PC-3 (cell line): ENCODE data around the gene MYOZ1. TPM values are rescaled to one million over a fixed set of nuclear protein-coding genes. Genes with fewer than 3 reads are reported as not detected.

ENCODE experiments used
- ATAC-seq: fragments of 200-7000 bp; cut with Tn5 transposase; 2 replicates; pipeline ENCODE4 v1.9.1; 2020; ENCODE audit warnings: mild to moderate bottlenecking, moderate library complexity
- BruUV-seq: library from RNA; stranded (reverse); fragments of 400-500 nt; replicated peaks from 2 replicates; lab custom pipeline; 2021; lab: Mats Ljungman, UMichigan
- CTCF ChIA-PET: fragments of 300-600 bp; sonication (Branson Sonifier 250); formaldehyde crosslinking; loops from one replicate; lab custom pipeline; 2022; ENCODE audit warnings: antibody characterized with exemption; lab: Charles Lee
- POLR2A ChIA-PET: fragments of 300-600 bp; sonication (Branson Sonifier 250); formaldehyde crosslinking; loops from one replicate; lab custom pipeline; 2022; ENCODE audit warnings: antibody characterized with exemption; ENCODE audit not compliant: unreplicated experiment; lab: Charles Lee
- DNase-seq: peaks from one replicate; pipeline ENCODE4 v3.0.0-alpha.2; 2015
- H2AFZ ChIP-seq: fragments of 300-600 bp; sonication (generic); 2 replicates; pipeline ENCODE4 v1.6.0; 2016; ENCODE audit warnings: antibody characterized with exemption, low read length
- H3F3A ChIP-seq: fragments of 300-600 bp; sonication (generic); one replicate; pipeline ENCODE4 v1.6.0; 2017; ENCODE audit warnings: antibody characterized with exemption, low read length, control low read depth, mild to moderate bottlenecking; ENCODE audit not compliant: unreplicated experiment
- H3K27ac ChIP-seq: fragments of 300-600 bp; sonication (generic); 2 replicates; pipeline ENCODE4 v1.5.1; 2016; ENCODE audit warnings: mild to moderate bottlenecking, low read length
- H3K27me3 ChIP-seq: fragments of 300-600 bp; sonication (generic); 2 replicates; pipeline ENCODE4 v1.6.1; 2016; ENCODE audit warnings: low read length, mixed read lengths
- H3K36me3 ChIP-seq: fragments of 300-600 bp; sonication (generic); 2 replicates; pipeline ENCODE4 v1.6.1; 2016; ENCODE audit warnings: low read depth, mixed run types, low read length, mixed read lengths
- H3K4me1 ChIP-seq: fragments of 300-600 bp; sonication (generic); 2 replicates; pipeline ENCODE4 v1.5.1; 2016; ENCODE audit warnings: low read length; ENCODE audit not compliant: insufficient read depth
- H3K4me2 ChIP-seq: fragments of 300-600 bp; sonication (generic); 2 replicates; pipeline ENCODE4 v1.6.0; 2016; ENCODE audit warnings: low read length
- H3K4me3 ChIP-seq: fragments of 300-600 bp; sonication (generic); 2 replicates; pipeline ENCODE4 v1.5.1; 2016; ENCODE audit warnings: mild to moderate bottlenecking, low read length, mixed read lengths
- H3K79me2 ChIP-seq: fragments of 300-600 bp; sonication (generic); 2 replicates; pipeline ENCODE4 v1.6.1; 2017; ENCODE audit warnings: low read length, mixed read lengths
- H3K9ac ChIP-seq: fragments of 300-600 bp; sonication (generic); 2 replicates; pipeline ENCODE4 v1.6.0; 2016; ENCODE audit warnings: mild to moderate bottlenecking, low read length
- H3K9me2 ChIP-seq: fragments of 300-600 bp; sonication (generic); replicated peaks from 2 replicates; pipeline ENCODE4 v1.6.1; 2016; ENCODE audit warnings: mixed run types, low read length, mixed read lengths
- H3K9me3 ChIP-seq: fragments of 300-600 bp; sonication (generic); 2 replicates; pipeline ENCODE4 v1.6.1; 2016; ENCODE audit warnings: low read length, mixed read lengths
- H4K20me1 ChIP-seq: fragments of 300-600 bp; sonication (generic); 2 replicates; pipeline ENCODE4 v1.6.1; 2016; ENCODE audit warnings: low read length, mixed read lengths
- CTCF ChIP-seq: fragments of 300-600 bp; sonication (generic); conservative IDR thresholded peaks from 2 replicates; pipeline ENCODE4 v1.5.1; 2017; ENCODE audit warnings: antibody characterized with exemption, low read depth, mild to moderate bottlenecking, low read length
- EZH2 ChIP-seq: fragments of 300-600 bp; sonication (generic); IDR thresholded peaks from one replicate; pipeline ENCODE4 v1.6.1; 2017; ENCODE audit warnings: antibody characterized with exemption, mild to moderate bottlenecking, low read length; ENCODE audit not compliant: unreplicated experiment
- EZH2phosphoT487 ChIP-seq: fragments of 300-600 bp; sonication (generic); IDR thresholded peaks from 2 replicates; pipeline ENCODE4 v1.6.1; 2018; ENCODE audit warnings: mild to moderate bottlenecking, antibody characterized with exemption, low read length, borderline replicate concordance
- intact Hi-C: fragments of 100-400 bp; cut with micrococcal nuclease; formaldehyde crosslinking; loops from 2 replicates; pipeline ENCODE4 v1.9.0; 2023
- total RNA-seq: library from RNA; depleted of rRNA; stranded (reverse); fragments of >200 nt; gene quantifications from 2 replicates; pipeline ENCODE4 v1.2.3, GENCODE V29; 2014

Gene MYOZ1
- total RNA-seq, 1 experiment from 2014 or later: not detected

GRCh38 chr10:73590881-73591799, 50.1 kb downstream of the MYOZ1 start, which contains the start of gene USP54:
Gene USP54 (minus strand): TSS chr10:73591342. CDS start chr10:73575658, 15,684 bp downstream.
- intact Hi-C loops: loop anchor here (1.0 kb wide), 1 partner anchor 34 kb away; no protein-coding TSS in a partner anchor
- Histone ChIP-seq H3F3A (peaks cover 30% of the 10 kb centered on the region), H3K9me2 (no peaks in the 10 kb centered on the region), H2AFZ (peak within 1 kb of the TSS; percentile 35), H3K27ac (peak within 1 kb of the TSS; percentile 65), H3K79me2 (peaks cover 35% of the 10 kb centered on the region), H3K36me3 (no peaks in the 10 kb centered on the region), H3K9ac (peak within 1 kb of the TSS; percentile 12), H3K4me1 (peaks cover 66% of the 10 kb centered on the region), H3K9me3 (no peaks in the 10 kb centered on the region), H3K4me2 (peak within 1 kb of the TSS; percentile 75), H4K20me1 (peaks cover 2% of the 10 kb centered on the region), H3K27me3 (no peaks in the 10 kb centered on the region), H3K4me3 (peak within 1 kb of the TSS; percentile 46)
- TSS peak; percentile 72 for BruUV-seq
- ATAC-seq (peak; percentile 65), DNase-seq (peak; percentile 95)
- TF ChIP-seq CTCF: no peak
- TF ChIP-seq EZH2: no peak
- TF ChIP-seq EZH2phosphoT487: no peak
- POLR2A ChIA-PET: interaction anchor here (0.5 to 1.6 kb wide), 8 partner anchors 9 to 612 kb away, joined by 3 to 25 read pairs (median 10); partner anchors contain the start of gene PPP3CB
- CTCF ChIA-PET: interaction anchor here (0.6 to 1.7 kb wide), 5 partner anchors 10 to 1806 kb away, joined by 3 to 10 read pairs (median 4); partner anchors contain the start of gene CFAP70

GRCh38 chr10:73589563-73590126, 51.6 kb downstream of the MYOZ1 start:
- H3K4me1 ChIP-seq: peaks cover 81% of the 10 kb centered on the region
- ChIA-PET POLR2A (interaction anchor here (0.7 kb wide), 1 partner anchor 48 kb away, joined by 4 read pairs; no protein-coding TSS in a partner anchor), CTCF (no interaction called here)
- H3K4me2 ChIP-seq: peak overlapping the region; percentile 15
- peaks cover 8% of the 10 kb centered on the region for H3K36me3 ChIP-seq
- no peak overlapping the region; the same call in 1 of the 2 replicates for H2AFZ ChIP-seq
- TF ChIP-seq EZH2 (no peak), EZH2phosphoT487 (no peak), CTCF (no peak)
- no peaks in the 10 kb centered on the region for H3K9me2 ChIP-seq
- ATAC-seq: peak; percentile 4; the same call in 1 of the 2 replicates
- no TSS peak for BruUV-seq
- H3K4me3 ChIP-seq: no peak overlapping the region
- peaks cover 44% of the 10 kb centered on the region for H3K79me2 ChIP-seq
- peaks cover 4% of the 10 kb centered on the region for H4K20me1 ChIP-seq
- intact Hi-C loops: no loop called here
- H3F3A ChIP-seq: peaks cover 33% of the 10 kb centered on the region
- no peaks in the 10 kb centered on the region for H3K27me3 ChIP-seq
- peak; percentile 71 for DNase-seq
- peak overlapping the region; percentile 0; the same call in 1 of the 2 replicates for H3K27ac ChIP-seq
- H3K9me3 ChIP-seq: peaks cover 8% of the 10 kb centered on the region; the same call in 1 of the 2 replicates
- no peak overlapping the region for H3K9ac ChIP-seq
